GM18511 (cell line): ENCODE measurements around the gene ACSF3.

Experiments used
- ATAC-seq: cut with Tn5 transposase; IDR thresholded peaks from one replicate; pipeline ENCODE4 v1.9.1; 2021; ENCODE audit warnings: mild to moderate bottlenecking, moderate library complexity; ENCODE audit not compliant: unreplicated experiment

Gene ACSF3

DNA sequence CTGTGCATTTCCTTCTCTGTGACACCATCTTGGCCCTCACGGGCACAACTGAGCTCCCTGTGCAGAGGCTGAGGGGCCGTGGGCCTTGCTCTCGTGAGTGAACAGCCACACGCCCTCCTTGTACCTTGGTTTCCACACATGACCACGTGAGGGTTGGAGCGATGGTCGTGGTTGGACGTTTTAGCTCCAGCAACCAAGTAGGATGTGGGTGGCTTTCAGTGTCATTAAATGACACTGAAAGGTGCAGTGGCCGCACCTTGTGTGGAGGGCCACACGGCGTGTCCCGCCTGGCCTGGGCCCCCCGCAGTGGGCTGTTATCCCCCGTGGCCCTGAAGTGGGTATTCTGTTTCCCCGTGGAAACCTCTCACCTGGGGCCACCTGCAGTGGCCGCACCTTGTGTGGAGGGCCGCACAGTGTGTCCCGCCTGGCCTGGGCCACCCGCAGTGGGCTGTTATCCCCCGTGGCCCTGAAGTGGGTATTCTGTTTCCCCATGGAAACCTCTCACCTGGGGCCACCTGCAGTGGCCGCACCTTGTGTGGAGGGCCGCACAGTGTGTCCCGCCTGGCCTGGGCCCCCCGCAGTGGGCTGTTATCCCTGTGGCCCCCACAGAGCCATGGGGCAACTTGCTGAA, 28.2 kb downstream of the ACSF3 start:
- no peak for ATAC-seq

DNA sequence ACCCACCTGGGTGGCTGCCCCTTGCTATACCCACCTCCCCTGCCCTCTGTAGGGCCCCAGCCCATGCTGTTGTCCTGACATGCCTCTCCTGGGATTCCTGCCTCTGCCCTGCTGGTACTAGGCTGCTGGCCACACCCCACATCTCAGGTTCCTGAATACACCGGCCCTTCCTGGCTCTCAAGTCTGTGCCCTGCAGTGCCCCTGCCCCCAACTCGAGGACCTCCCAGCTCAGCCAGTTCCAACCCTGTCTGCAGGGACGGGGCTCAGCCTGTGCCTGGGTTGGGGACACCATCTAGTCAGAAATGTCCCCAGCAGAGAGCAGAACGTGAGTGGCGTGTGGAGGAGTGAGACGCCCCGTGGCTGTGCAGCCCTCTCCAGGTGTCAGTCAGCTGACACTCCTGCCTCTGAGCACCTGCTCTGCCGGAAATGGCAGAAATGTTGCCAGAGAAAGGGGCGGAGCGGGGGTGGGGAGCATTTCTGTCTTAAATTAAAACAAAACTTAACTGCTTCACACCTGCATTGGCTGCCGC, 28.7 kb downstream of the ACSF3 start:
- ATAC-seq: no peak

DNA sequence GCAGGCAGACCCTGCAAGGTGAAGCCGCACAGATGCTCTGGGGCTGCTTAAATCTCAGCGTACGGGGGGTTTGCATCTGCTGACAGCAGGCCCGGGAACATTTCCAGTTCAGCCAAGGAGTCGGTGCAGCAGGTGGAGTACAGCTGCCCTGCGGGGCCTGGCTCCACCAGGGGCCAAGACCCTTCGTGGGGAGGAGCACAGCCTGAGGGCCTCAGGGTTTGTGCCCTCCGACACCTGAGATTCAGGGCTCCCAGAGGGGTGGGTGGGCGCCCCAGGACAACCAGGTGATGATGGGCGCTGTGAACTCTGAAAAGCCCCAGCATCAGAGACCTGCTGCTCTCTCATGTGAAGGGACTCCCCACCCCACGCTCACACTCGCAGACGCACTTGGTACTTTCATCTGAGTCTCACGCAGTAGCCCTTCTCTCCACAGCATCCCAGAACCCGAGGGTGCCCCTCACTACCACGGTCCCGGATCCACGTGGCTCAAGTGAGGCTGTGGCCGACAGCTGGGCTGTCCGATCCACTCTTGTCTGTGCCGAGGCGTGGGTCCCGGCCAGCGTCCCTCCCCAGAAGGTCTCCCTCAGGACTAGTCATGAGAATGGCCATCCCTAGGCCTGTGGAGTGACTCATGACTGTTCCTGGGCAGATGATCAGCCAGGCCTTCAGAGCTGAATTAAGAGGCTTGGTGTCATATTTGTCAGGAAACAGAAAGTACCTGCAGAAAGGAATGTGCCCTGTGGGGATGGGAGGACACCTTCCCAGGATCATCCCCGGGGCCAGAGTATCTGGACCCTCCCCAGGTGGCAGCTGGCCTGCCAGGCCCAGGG, 29.6 kb downstream of the ACSF3 start:
- ATAC-seq: no peak

DNA sequence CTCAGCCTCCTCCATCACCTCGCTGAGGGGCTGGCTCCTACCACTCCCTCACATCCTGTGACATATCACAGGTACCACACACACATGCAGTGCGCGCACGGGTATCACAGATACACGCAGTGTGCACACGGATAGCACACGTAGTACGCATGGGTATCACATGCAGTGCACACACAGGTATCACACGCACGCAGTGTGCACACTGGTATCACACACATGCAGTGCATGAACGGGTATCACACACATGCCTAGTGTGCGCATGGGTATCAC, 30.1 kb downstream of the ACSF3 start:
- no peak for ATAC-seq

DNA sequence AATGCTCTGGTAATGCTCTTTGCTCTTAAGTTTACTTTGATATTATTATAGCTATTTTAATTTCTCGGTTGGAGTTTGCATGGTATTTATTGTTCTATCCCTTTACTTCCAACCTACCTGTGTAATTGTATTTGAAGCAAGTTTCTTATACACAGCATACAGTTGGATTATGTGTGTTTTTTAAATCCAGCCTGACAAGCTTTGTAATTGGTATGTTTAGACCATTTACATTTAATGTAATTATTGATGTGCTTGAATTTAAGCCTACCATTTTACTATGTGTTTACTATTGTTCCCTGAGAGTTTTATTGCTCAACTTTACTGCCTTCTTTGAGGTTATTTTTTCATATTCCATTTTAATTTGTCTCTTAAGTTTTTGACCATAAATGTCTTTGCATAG, 35.7 kb downstream of the ACSF3 start:
- ATAC-seq: no peak

DNA sequence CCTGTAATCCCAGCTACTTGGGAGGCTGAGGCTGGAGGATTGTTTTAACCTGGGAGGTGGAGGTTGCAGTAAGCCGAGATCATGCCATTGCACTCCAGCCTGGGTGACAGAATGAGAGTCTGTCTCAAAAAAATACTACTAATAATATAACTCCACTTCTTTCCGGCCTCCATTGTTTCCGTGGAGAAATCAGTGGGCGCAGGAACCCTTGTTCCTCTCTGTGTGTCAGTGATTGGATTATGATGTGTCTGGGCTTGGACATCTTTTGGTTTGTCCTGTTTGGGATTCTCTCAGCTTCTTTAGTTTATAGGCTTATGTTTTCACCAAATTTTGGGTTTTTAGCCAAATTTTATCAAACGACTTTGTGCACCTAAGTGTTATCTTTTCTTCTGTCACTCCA, 36.8 kb downstream of the ACSF3 start:
- ATAC-seq: no peak

DNA sequence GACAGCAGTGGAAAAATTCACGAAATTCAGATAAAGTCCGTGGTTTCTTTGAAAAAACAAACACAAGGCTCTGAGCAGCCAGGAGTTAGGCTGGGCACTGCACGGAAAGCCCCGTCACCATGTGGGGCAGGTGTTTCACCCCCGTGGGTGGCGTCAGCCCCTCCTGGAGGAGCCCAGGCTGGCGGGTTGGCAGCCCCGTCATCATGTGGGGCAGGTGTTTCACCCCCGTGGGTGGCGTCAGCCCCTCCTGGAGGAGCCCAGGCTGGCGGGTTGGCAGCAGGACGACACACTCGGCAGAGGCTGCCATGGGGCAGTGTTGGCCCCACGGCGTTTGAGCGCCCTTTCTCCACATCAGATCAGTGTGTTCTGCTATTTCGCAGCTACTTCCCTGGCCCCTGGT, 38.1 kb downstream of the ACSF3 start:
- ATAC-seq: no peak

DNA sequence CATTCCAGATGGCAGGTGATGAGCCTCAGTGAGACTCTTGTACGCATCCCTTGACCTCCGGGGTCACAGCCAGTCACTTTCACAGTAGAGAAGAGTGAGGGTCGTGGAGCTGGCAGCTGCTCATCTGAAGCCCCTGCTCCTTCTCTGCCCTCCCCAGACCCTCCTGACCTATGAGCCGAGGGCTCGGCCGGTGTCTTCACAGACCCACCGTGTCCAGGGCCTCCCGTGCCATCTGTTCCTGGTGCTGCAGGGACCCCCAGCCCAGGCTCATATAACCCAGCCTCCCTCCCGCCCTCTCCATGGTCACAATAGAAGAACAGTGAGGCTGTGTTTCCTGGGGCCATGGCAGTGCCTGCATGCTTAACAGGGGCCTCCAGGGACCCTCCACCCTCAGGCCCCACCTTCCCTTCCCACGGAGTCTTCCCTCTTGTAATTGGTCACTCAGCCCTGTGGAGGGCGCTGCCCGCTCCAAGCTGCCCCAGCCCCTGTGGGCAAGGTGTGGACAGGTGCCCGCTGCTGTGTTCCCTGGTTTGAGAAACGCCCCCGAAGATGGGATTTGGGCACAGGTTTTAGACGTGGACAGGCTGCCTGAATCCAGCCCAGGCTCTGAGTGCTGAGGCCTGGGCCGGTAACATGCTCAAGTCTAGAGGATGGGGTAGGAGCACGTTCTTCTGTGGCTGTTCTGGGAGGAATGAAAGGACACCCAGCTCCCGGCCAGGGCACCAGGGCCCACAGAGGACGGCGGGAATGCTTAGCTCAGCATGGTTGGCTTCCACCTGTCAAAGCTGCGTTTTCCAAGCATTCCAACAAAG, 38.7 kb downstream of the ACSF3 start:
- ATAC-seq: no peak

DNA sequence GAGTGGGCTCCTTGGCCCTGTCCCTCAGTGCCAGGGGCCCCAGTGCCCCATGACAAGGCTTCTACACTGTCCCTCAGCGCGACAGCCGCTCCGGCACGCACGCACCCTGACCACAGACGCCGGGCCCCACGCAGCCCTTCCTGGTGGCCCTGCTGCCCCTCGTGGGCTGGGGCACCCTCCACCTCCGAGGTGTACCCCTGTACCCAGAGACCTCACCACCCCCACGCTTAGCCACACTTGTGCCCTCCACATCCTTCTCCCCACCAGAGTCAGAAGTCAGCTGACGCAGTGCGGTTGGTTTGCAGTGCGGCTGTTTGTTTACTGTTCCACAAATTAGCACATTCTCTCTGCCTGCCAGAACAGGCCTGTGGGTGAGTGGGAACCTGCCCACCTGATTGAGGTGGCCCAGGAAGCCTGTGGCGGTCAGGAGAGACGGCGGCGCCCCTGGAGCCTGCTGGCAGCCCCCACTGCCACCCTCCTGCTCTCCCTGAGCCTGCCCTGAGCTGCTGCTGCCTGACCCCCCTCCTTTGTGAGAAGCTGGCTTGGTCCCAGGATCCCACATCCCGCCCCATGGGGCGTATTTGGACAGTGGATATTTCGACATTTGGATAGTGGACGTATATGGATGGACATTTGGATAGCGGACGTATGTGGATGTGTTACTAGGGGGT, 39.9 kb downstream of the ACSF3 start:
- no peak for ATAC-seq

DNA sequence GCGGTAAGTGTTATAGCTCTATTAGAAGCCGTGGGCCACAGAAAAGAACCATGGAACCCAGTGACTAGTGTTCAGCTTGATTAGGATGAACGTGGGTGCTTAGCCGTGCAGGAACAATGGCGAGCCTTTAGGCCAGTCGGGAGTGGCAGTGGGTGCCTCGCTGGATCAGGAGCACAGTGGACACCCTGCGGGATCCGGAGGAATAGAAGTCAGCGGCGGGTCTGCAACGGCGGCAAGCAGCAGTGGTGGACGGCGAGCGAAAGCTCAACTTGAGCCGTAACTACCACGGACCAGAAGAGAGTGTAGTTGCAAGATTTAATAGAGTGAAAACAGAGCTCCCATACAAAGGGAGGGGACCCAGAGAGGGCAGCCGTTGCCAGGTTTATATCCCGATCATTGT, 40.6 kb downstream of the ACSF3 start:
- ATAC-seq: no peak

DNA sequence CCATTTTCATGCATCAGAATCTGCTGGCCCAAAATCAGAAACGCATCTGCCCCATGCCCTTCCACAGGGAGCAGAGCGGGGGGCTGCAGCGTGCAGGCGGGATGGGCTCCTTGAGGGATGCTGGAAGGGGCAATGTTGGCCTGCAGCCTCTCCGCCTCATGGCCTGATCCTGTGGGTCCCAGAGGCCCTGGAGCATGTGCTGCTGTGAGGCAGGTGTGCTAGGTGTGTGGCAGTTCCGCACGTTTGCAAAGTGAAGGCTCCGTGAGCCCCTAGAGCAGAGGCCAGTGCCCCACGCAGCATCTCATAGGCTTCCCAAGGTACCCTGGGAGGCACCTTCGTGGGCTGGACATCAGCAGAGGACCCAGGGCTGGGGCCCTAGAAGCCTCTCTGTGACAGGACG, 41.5 kb downstream of the ACSF3 start:
- ATAC-seq: no peak

DNA sequence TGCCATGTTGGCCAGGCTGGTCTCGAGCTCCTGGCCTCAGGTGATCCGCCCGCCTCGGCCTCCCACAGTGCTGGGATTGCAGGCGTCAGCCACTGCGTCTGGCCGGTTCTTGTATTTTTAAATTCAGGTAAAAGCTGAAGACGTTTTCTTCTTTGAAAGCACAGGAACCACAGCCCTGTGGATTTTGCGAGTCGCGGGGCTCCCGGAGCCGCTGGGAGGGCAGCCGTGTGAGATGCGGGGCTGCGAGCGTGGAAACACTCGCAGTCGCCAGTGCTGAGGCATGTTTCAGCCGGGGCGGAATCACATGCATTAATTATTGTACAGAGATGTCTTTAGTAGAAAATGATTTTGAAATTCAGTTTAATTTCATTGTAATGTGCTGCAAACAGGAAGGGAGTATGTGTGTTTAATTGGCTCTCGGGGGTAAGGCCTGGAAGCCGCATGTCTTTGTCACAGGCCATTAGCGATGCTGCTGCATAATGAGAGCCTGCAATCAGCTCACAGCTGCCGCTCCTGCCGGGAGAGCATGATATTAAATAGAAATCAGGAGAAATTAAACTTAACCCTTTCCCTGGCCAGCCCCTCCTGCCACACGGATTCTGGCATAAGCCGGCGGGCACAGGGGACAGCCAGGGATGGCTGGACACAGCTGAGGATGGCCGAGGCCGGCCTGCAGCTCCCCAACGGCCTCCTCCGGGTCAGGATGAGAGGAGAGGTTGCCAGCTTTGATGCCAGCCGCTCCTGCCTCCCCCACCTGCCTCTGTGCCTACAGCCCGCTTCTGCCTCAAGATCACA, 42.5 kb downstream of the ACSF3 start:
- ATAC-seq: no peak

DNA sequence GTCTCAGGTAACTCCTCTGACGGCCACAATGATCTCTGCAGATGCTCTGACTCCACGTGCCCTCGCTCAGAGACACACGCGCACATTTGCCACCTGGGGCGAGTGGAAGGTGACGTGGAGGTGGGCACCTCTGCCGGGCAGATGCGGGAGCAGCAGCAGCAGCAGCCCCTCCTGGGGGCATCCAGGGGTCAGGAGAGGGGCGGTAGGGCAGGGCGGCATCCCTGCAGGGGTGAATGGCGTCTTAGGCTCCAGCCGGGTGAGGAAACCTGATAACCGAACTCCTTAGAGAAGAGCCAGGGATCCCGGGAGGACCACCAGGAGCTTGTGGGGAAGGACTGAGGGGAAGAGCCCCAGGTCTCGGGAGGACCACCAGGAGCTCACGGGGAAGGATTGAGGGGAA, 43.3 kb downstream of the ACSF3 start:
- no peak for ATAC-seq

DNA sequence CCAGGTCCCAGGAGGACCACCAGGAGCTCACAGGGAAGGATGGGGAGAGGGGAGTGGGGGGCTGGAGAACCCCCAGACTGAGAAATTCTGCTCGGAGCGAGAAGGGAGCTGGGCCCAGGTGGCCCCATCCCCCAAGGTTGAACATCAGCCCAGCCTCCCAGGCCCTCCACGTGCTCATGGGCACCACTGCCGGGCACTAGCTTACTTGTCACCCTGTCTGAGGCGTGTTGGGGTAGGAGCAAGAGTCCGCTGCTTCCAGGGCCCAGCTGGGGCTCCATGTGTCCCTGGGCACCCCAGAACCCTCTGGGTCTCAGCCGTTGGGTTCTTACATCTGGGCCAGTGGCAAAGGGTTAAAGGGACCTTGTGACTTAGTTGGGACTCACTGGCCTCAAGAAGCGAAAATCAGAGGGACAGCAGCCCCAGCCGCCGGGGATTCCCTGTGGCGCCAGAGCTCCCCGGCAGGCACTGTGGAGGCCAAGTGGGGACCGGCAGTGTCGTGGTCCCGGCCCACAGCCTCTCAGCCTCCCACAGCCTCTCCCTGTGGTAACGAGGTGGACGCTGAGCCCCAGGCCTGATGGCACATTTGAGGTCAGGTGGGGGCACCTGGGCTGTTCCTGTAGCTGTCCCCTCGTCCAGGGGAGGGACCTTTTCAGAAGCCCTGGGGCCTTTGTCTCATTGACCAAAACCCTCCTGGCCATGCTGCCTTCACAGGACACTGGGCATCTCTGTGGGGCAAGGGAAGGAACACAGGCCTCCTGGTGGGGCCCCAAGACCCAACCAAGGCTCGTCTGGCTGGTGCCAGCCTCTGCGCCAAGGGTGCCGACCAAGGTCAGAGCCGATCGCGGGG, 44.2 kb downstream of the ACSF3 start:
- no peak for ATAC-seq

DNA sequence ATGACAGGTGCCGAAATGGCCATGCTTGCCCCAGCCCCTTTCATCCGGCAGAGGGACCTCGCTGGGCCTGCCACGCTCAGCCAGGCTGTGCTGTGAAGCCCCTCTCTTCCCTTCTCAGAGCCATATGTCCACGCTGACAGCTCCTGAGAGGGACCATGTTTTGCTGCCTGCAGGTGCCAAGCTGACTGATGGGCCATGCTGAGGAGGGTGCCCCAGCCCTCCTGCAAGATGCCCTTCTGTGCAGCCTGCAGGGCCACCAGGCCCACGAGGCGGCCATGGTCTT, 44.8 kb downstream of the ACSF3 start:
- no peak for ATAC-seq

DNA sequence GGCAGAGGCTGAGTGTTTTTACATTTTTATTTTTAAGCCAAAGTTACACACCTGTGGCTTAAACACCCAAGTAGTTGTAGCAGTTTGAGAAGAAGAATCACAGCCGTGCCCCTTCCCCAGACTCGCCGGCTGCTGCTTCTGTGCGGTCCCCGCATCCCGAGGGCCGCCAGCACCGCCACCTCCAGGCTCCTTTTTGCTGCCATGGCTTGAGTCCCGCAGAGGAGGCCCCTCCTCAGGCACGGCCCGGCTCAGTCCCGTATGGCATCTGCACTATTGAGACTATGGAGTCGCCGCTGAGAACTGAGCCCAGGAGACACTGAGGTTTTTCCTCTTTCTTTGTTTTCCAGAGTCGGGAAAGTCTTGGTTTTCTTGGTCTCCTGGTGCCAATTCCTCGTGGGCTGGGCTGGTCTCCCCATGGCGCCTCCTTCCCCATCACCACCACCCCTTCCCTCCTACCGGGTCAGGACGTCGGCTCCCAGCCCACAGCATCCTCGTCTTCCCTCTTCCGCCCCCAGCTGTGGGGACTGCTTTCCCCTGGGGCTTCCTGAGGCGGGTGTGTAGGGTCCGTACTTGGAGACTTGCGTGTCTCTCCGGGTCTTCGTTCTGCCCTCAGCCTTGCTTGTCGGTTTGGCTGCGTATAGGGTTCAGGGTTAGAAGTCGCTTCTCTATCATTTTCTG, 45.3 kb downstream of the ACSF3 start:
- no peak for ATAC-seq

DNA sequence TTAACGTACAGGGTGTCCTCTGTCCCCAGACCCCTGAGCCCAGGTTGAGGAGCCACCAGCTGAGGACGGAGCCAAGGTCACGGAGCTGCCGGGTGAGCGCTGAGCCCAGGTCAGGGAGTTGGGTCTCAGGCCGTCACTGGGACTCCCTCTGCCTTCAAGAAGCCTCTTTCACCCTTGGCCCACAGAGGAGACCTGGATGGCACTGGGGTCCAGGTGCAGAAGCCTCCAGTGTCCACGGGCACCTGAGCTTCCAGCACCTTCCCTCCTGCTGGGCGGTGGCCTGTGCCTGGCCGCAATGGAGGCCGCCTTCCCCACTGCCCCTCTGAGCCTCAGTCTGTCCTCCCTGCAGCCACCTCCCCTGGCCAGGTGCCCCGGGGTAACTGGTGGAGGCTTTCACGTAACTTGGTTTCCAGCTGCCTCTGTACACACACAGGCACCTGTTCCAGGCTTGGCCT, 46.3 kb downstream of the ACSF3 start:
- no peak for ATAC-seq

DNA sequence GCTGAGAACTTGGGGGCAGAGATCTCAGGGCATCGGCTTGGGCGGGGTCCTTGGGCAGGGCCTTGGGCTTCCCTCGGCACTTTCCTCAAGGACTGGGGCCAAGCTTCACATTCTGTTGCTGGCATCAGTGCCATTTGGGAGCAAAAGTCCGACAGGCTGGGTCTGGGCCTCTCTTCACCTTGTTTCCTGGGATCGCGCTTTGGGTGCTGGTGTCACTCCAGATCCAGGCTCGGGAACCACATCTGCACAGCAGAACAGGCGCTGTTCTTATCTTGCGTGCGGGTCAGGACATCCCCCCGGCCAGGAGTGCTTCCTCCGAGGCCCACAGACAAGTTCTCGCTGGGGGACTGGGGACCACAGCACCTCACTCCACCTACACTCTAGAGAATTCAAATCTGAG, 46.7 kb downstream of the ACSF3 start:
- ATAC-seq: no peak
